Muscle of leg (tissue), 11 donors: ENCODE data around the gene PTPRN2. TPM values are rescaled to one million over a fixed set of nuclear protein-coding genes. Genes with fewer than 3 reads are reported as not detected.

Experiments used
- DNase-seq: peaks from one replicate; pipeline ENCODE4 v3.0.0; 2013
- H3K27ac ChIP-seq: one replicate; pipeline ENCODE4 v1.5.1; 2013; ENCODE audit warnings: mild to moderate bottlenecking, low read length, control low read depth
- H3K27me3 ChIP-seq: one replicate; pipeline ENCODE4 v1.6.1; 2013; ENCODE audit warnings: low read length; ENCODE audit not compliant: control insufficient read depth, insufficient read depth
- H3K36me3 ChIP-seq: one replicate; pipeline ENCODE4 v1.6.1; 2013; ENCODE audit warnings: low read length; ENCODE audit not compliant: control insufficient read depth, insufficient read depth
- H3K4me1 ChIP-seq: one replicate; pipeline ENCODE4 v1.6.1; 2013; ENCODE audit warnings: low read length; ENCODE audit not compliant: control insufficient read depth, insufficient read depth
- H3K4me3 ChIP-seq: one replicate; pipeline ENCODE4 v1.5.1; 2013; ENCODE audit warnings: low read length, control low read depth
- H3K9me3 ChIP-seq: replicated peaks from 2 replicates; pipeline ENCODE4 v1.6.1; 2013; ENCODE audit warnings: low read depth, low read length; ENCODE audit not compliant: control insufficient read depth
- WGBS: methylation state at CpG from one replicate; pipeline ENCODE4 v1.1.5; 2013; ENCODE audit warnings: missing lambda C conversion rate; ENCODE audit not compliant: insufficient coverage; 5-methylcytosine and 5-hydroxymethylcytosine counted together
- polyA plus RNA-seq, 8 donors: library from polyadenylated mRNA; unstranded; fragments of 120-200 nt; gene quantifications; one replicate each; pipeline versions ENCODE4 v1.2.1 to v1.2.3, GENCODE V29; 2013; ENCODE audit warnings: inconsistent platforms in 1 of 8, low replicate concordance in 1 of 8; ENCODE audit not compliant: insufficient read length in 8 of 8, insufficient read depth in 1 of 8
- total RNA-seq: library from RNA; stranded (reverse); fragments of 120-200 nt; gene quantifications from one replicate; pipeline ENCODE4 v1.2.4, GENCODE V29; 2013

The PTPRN2 gene
- total and polyA plus RNA-seq, 9 donors, result 1.4 to 2.9 (median 2.3) TPM

DNA sequence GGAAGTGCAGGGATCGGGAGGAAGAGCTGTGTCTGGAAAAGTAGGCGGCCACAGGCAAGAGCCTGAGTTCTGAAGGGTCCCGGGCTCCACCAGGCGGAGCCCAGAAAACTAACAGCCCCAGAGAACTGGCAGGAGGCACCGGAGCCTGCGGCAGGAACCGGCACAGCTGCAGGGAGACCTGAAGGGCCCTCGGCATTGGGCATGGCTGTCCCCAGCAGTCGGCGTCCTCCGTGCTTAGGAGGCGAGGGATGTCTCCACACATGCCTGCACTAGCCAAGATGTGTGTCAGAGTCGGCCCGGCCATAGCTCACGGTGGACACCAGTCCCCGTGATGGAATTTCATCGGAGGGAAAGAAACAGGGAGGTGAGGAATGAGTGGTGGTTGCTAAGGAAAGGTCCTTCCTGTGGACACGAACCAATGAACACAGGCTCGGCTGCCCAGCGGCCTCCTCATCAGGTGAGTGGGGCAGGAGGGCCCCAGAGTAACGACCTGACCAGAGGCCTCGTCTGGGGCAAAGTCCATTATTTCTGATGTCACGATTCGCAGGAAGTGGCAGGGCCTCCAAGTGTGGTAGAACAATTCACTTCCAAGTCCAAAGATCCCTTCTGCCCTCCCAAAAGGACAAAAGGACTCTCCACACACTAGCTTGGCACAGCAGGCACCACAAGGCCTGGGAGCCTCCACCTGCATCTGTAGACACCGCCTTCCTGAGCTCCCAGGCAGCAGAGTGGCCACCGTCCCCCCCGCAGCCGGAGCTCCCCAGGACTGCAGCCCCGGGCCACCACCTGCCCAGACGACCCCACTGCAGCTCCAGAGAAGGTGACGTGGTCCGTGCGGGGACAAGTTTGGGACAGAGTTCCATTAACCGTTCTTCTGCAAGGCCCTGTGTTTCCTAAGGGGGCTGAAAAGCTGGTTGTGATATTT is 444.2 kb downstream of the PTPRN2 start:
- peaks cover 16% of the 10 kb centered on the region for H3K9me3 ChIP-seq
- H3K4me3 ChIP-seq, result no peak overlapping the region
- no peaks in the 10 kb centered on the region for H3K4me1 ChIP-seq
- DNase-seq, result no peak
- 89% methylated on average over 33 of the region's 34 CpGs for WGBS
- no peaks in the 10 kb centered on the region for H3K27me3 ChIP-seq
- no peak overlapping the region for H3K27ac ChIP-seq
- no peaks in the 10 kb centered on the region for H3K36me3 ChIP-seq

- H3K27me3 ChIP-seq, result no peaks in the 10 kb centered on the region
- peaks cover 14% of the 10 kb centered on the region for H3K9me3 ChIP-seq
- no peaks in the 10 kb centered on the region for H3K4me1 ChIP-seq
- H3K4me3 ChIP-seq, result no peak overlapping the region
- DNase-seq, result no peak
- WGBS, result 82% methylated on average over 12 of the region's 12 CpGs
- H3K36me3 ChIP-seq, result no peaks in the 10 kb centered on the region
- no peak overlapping the region for H3K27ac ChIP-seq
Measured at GRCh38 chr7:158142657-158143056, 445.0 kb downstream of the PTPRN2 start.

DNA sequence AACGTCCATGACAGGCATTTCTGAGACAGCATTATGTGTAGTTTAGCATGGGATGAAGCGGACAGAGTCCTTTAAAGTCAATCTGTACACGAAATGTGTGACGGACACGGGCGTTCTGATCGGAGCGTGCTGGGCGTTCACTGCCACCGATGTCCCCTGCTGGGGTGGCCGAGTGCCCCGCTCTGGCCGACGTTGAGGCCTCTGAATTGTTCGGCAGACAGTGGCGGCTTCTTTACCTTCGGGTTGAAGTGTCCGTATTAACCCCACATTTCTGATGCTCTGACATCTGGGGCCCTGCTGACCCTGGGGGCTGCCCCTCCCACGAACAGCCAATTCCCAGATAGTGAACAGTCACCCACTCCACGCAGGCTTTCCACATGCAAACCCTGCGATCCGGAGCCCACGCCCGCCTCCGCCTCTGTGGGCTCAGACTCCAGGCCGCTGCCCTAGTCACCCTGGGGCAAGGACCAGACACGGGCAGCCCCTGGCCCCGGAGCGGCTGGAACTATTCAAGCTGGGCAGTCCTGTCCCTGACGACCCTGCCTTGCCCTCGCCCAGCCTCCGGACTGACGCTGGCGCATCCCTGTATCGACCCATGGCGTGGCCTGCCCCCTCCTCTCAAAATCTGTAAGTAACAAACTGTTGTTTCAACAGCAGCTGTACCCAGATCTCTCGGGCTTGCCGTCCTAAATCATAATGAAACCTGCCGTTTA is 445.7 kb downstream of the PTPRN2 start:
- Histone ChIP-seq H3K27me3 (no peaks in the 10 kb centered on the region), H3K36me3 (no peaks in the 10 kb centered on the region), H3K9me3 (peaks cover 8% of the 10 kb centered on the region), H3K4me3 (no peak overlapping the region), H3K27ac (no peak overlapping the region), H3K4me1 (no peaks in the 10 kb centered on the region)
- no peak for DNase-seq
- WGBS, result 83% methylated on average over 39 of the region's 39 CpGs

DNA sequence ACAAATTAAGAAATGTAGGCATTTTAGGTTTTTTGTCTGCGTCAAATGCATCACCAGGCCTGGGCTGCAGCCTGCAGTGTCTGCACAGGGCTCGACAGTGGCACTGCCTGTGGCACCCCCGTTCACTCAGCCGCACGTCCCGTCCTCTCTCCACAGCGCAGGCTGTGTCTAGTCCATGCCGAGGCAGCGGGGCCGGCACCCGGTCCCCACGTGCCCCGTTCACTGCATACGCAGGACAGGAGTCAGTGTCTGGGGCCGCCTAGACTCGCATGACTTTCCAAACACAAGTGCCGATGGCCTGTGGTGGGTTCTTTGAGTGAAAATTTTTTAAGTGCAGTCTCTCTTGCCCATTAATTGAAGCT is 446.4 kb downstream of the PTPRN2 start:
- H3K4me3 ChIP-seq, result no peak overlapping the region
- no peaks in the 10 kb centered on the region for H3K4me1 ChIP-seq
- no peaks in the 10 kb centered on the region for H3K27me3 ChIP-seq
- WGBS, result 88% methylated on average over 14 of the region's 17 CpGs
- H3K36me3 ChIP-seq, result no peaks in the 10 kb centered on the region
- DNase-seq, result no peak
- H3K9me3 ChIP-seq, result peaks cover 10% of the 10 kb centered on the region
- H3K27ac ChIP-seq, result no peak overlapping the region

- 92% methylated on average over 18 of the region's 31 CpGs for WGBS
- no peaks in the 10 kb centered on the region for H3K36me3 ChIP-seq
Measured at GRCh38 chr7:158140538-158141220, 446.9 kb downstream of the PTPRN2 start.

DNA sequence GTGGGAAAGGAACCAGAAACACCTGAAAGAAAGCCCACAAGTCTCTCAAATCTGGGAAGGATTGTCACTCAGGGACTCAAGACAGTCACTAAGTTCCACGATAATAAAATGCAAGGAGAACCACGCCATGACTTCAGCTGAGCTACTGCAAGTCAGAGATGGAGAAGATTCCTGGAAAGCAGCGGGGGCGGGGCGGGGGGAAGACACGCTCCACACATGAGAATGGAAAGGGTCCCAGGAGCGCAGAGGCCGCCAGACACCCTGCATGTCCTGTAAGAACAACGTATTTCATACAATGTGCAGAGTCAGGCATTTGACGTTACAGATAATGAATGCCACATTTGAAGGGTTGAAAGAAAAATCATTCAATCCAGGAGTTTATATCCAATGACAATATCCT is 448.1 kb downstream of the PTPRN2 start:
- no peak overlapping the region for H3K27ac ChIP-seq
- H3K4me1 ChIP-seq, result no peaks in the 10 kb centered on the region
- H3K4me3 ChIP-seq, result no peak overlapping the region
- H3K9me3 ChIP-seq, result peaks cover 15% of the 10 kb centered on the region
- WGBS, result 83% methylated on average over 9 of the region's 10 CpGs
- H3K36me3 ChIP-seq, result no peaks in the 10 kb centered on the region
- H3K27me3 ChIP-seq, result no peaks in the 10 kb centered on the region
- no peak for DNase-seq

More at GRCh38 chr7:158140538-158141220, 446.9 kb downstream of the PTPRN2 start:
- DNase-seq, result no peak
- H3K4me1 ChIP-seq, result no peaks in the 10 kb centered on the region
- H3K4me3 ChIP-seq, result no peak overlapping the region
- H3K27me3 ChIP-seq, result no peaks in the 10 kb centered on the region
- H3K9me3 ChIP-seq, result peaks cover 13% of the 10 kb centered on the region
- H3K27ac ChIP-seq, result no peak overlapping the region

DNA sequence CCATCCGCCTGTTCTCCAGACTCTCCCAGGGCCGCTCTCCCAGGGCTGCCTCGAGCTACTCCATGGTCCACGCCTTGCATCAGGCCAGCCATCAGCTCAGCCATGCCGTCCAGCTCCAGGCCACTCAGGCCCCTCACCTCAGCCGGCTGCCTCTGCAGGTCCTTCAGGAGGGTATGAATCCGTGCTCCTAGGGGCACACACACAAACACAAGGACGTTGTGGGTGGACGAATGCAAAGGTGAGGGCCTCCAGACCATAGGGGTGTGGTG is 449.4 kb downstream of the PTPRN2 start:
- no peak overlapping the region for H3K4me3 ChIP-seq
- no peak for DNase-seq
- no peaks in the 10 kb centered on the region for H3K27me3 ChIP-seq
- 79% methylated on average over 6 of the region's 9 CpGs for WGBS
- H3K9me3 ChIP-seq, result peaks cover 9% of the 10 kb centered on the region
- no peak overlapping the region for H3K27ac ChIP-seq
- H3K4me1 ChIP-seq, result no peaks in the 10 kb centered on the region
- H3K36me3 ChIP-seq, result no peaks in the 10 kb centered on the region

GRCh38 chr7:158137516-158138328 is 449.9 kb downstream of the PTPRN2 start:
- no peaks in the 10 kb centered on the region for H3K27me3 ChIP-seq
- WGBS, result 73% methylated on average over 9 of the region's 18 CpGs
- H3K9me3 ChIP-seq, result peaks cover 8% of the 10 kb centered on the region
- no peaks in the 10 kb centered on the region for H3K4me1 ChIP-seq
- H3K27ac ChIP-seq, result no peak overlapping the region
- no peak for DNase-seq
- no peak overlapping the region for H3K4me3 ChIP-seq
- no peaks in the 10 kb centered on the region for H3K36me3 ChIP-seq

DNA sequence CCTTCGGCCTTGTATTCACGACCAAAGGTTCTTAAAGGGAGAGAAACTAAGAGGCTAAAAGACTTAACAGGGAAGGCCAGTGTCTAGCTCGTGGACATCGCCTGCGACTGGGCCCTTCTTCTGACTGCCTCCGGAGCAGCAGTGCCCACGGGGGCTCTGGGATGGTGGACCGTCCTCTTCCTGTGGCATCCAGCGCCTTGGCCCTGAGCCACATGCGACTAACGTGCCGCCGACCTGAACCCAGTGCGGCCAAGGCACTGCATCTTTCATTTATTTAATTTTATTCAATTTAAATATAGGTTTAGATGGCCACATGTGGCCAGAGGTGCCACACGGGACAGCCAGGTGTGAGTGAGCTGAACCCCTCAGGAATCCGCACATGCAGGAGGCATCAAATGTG is 451.7 kb downstream of the PTPRN2 start:
- no peak for DNase-seq
- 82% methylated on average over 7 of the region's 16 CpGs for WGBS
- H3K36me3 ChIP-seq, result no peaks in the 10 kb centered on the region
- peaks cover 8% of the 10 kb centered on the region for H3K9me3 ChIP-seq
- H3K4me3 ChIP-seq, result no peak overlapping the region
- no peaks in the 10 kb centered on the region for H3K27me3 ChIP-seq
- no peaks in the 10 kb centered on the region for H3K4me1 ChIP-seq
- H3K27ac ChIP-seq, result no peak overlapping the region
